ENCODE results near the gene ANXA2R.

ANXA2R gene

DNA sequence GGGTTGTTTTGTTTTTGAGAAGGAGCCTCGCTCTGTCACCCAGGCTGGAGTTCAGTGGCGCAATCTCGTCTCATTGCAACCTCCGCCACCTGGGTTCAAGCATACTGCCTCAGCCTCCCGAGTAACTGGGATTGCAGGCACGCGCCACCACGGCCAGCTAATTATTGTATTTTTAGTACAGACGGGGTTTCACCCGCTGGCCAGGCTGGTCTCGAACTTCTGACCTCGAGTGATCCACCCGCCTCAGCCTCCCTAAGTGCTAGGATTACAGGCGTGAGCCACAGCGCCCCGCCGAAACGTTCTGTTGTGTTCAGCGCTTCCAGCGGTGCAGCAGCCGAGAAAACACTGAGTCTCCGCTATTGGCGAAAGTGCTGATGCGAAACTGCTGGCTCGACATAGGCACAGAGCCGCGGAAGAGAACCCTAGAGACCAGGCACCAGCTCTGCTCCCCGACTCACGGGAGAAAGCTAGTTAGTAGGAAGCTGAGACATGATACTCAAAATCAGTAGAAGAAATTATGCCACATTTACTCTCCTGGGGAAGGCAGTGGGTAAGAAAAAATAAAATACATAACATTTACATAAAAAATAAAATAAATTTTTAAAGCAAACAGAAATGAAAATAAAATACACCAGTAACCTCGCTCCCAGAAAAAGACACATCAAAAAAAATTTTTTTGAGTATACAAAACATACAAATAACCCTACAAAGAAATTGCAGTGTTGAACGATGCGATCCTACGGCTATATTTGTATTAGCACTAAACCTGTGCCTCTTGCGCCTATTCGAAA, 31.6 kb downstream of the ANXA2R start:
- peak overlapping the region; percentile 98 for H3K27ac ChIP-seq
- ChIA-PET CTCF (interaction anchor here (0.8 to 2.0 kb wide), 2 partner anchors 14 to 100 kb away, joined by 4 to 5 read pairs; no protein-coding TSS in a partner anchor), POLR2A (ENCODE audit: low non-redundant PET) (no interaction called here)
- DNase-seq (ENCODE audit: low spot score), result peak; percentile 73
- TF ChIP-seq, protein P1, sequence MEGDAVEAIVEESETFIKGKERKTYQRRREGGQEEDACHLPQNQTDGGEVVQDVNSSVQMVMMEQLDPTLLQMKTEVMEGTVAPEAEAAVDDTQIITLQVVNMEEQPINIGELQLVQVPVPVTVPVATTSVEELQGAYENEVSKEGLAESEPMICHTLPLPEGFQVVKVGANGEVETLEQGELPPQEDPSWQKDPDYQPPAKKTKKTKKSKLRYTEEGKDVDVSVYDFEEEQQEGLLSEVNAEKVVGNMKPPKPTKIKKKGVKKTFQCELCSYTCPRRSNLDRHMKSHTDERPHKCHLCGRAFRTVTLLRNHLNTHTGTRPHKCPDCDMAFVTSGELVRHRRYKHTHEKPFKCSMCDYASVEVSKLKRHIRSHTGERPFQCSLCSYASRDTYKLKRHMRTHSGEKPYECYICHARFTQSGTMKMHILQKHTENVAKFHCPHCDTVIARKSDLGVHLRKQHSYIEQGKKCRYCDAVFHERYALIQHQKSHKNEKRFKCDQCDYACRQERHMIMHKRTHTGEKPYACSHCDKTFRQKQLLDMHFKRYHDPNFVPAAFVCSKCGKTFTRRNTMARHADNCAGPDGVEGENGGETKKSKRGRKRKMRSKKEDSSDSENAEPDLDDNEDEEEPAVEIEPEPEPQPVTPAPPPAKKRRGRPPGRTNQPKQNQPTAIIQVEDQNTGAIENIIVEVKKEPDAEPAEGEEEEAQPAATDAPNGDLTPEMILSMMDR (conservative IDR thresholded peaks at IDR 0.05; ENCODE audit: low read depth), result peak; percentile 22

DNA sequence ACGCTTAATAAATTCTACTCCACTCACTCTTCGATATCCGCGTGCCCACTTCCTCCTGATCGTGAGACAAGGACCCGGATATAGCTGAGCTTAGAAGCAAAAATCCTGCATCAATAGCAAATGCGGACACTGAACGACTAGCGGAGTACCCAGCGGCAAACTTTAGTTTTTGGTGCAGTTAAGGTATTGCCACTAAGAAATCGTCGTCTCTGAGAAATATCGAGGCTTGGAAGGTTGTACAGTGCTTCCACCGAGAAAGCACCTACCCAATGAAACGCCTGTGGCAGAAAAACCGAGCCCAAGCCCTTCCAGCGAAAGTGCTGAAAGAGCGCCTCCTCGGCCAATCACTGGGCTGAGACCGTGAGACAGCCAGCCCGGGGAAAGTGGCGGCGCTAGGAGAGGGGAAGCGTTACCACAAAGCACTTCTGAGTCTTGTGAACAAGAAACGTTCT, 32.2 kb downstream of the ANXA2R start:
- DNase-seq (ENCODE audit: low spot score), result peak; percentile 64
- H3K27ac ChIP-seq, result peak overlapping the region; percentile 98
- TF ChIP-seq, protein P1 (conservative IDR thresholded peaks at IDR 0.05; ENCODE audit: low read depth), result no peak
- CTCF ChIA-PET, result interaction anchor here (0.8 to 2.0 kb wide), 3 partner anchors 14 to 99 kb away, joined by 3 to 5 read pairs (median 4); no protein-coding TSS in a partner anchor
- POLR2A ChIA-PET (ENCODE audit: low non-redundant PET), result interaction anchor here (1.0 kb wide), 1 partner anchor 57 kb away, joined by 7 read pairs; no protein-coding TSS in a partner anchor

- ChIA-PET POLR2A (ENCODE audit: low non-redundant PET) (interaction anchor here (1.0 kb wide), 1 partner anchor 57 kb away, joined by 7 read pairs; no protein-coding TSS in a partner anchor), CTCF (interaction anchor here (1.0 to 2.0 kb wide), 2 partner anchors 24 to 98 kb away, joined by 3 to 5 read pairs; no protein-coding TSS in a partner anchor)
- TF ChIP-seq, protein P1 (conservative IDR thresholded peaks at IDR 0.05; ENCODE audit: low read depth), result no peak
- peak; percentile 88 for DNase-seq (ENCODE audit: low spot score)
- peak overlapping the region; percentile 98 for H3K27ac ChIP-seq
These were observed 32.7 kb downstream of the ANXA2R start for GRCh38 chr5:43007246-43007910.

DNA sequence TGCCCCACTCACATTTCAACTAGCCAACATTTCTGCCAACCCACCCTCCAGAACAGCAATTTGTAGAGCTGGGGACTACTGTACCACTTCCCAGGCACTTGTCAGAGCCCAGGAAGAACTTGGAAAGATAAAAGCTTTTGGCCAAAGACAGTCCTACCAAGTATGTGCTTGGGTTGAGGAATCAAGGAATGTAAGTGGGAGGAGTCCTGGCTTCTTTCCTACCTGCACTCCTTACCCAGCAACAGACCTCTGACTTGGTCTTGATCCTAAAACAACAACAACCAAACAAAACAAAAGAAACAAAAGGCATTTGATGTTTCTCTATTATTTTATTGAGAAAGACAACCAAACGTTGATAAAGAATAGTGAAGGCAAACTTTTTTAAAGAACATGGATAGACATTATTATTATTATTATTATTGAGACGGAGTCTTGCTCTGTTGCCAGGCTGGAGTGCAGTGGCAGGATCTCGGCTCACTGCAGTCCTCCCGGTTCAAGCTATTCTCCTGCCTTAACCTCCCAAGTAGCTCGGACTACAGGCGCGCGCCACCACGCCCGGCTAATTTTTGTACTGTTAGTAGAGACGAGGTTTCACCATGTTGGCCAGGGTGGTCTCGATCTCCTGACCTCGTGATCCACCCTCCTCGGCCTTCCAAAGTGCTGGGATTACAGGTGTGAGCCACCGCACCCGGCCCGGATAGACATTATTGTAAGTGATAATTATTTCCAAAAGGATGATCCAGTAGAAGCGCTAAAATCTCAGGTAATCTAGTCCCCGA, 33.5 kb downstream of the ANXA2R start:
- TF ChIP-seq, protein P1 (conservative IDR thresholded peaks at IDR 0.05; ENCODE audit: low read depth), result no peak
- ChIA-PET CTCF (interaction anchor here (1.0 to 2.0 kb wide), 2 partner anchors 23 to 98 kb away, joined by 3 to 5 read pairs; no protein-coding TSS in a partner anchor), POLR2A (ENCODE audit: low non-redundant PET) (interaction anchor here (1.0 kb wide), 1 partner anchor 56 kb away, joined by 7 read pairs; no protein-coding TSS in a partner anchor)
- DNase-seq (ENCODE audit: low spot score), result no peak
- H3K27ac ChIP-seq, result peak overlapping the region; percentile 98

GRCh38 chr5:43005031-43005430, 35.1 kb downstream of the ANXA2R start:
- ChIA-PET CTCF (no interaction called here), POLR2A (ENCODE audit: low non-redundant PET) (no interaction called here)
- no peak overlapping the region for H3K27ac ChIP-seq
- TF ChIP-seq, protein P1 (conservative IDR thresholded peaks at IDR 0.05; ENCODE audit: low read depth), result no peak
- no peak for DNase-seq (ENCODE audit: low spot score)

- no peak for DNase-seq (ENCODE audit: low spot score)
- TF ChIP-seq, protein P1 (conservative IDR thresholded peaks at IDR 0.05; ENCODE audit: low read depth), result no peak
- no peak overlapping the region for H3K27ac ChIP-seq
- CTCF ChIA-PET, result no interaction called here
- POLR2A ChIA-PET (ENCODE audit: low non-redundant PET), result no interaction called here
These were observed 38.4 kb downstream of the ANXA2R start for GRCh38 chr5:43001748-43002147.
